Neural progenitor cell (in vitro differentiated cells): ENCODE results near the gene MEGF10. TPM values are rescaled to one million over a fixed set of nuclear protein-coding genes. Genes with fewer than 3 reads are reported as not detected.
A peak's percentile ranks its signal among the peaks of the same experiment; 100 is the strongest.

ENCODE experiments used
- DNase-seq: peaks from one replicate; pipeline ENCODE4 v3.0.0-alpha.2; 2016; ENCODE audit warnings: low spot score
- H2AFZ ChIP-seq: fragments of 200-600 bp; sonication (generic); replicated peaks from 2 replicates; pipeline ENCODE4 v1.6.1; 2016; ENCODE audit warnings: antibody characterized with exemption
- H3F3A ChIP-seq: fragments of 200-600 bp; sonication (generic); 2 replicates; pipeline ENCODE4 v1.6.1; 2016; ENCODE audit warnings: antibody characterized with exemption, low read depth
- H3K27ac ChIP-seq: fragments of 200-600 bp; sonication (generic); 2 replicates; pipeline ENCODE4 v1.5.1; 2016; ENCODE audit warnings: mild to moderate bottlenecking
- H3K27me3 ChIP-seq: fragments of 200-600 bp; sonication (generic); 2 replicates; pipeline ENCODE4 v1.6.1; 2016; ENCODE audit warnings: mild to moderate bottlenecking, moderate library complexity
- H3K36me3 ChIP-seq: fragments of 200-600 bp; sonication (generic); 2 replicates; pipeline ENCODE4 v1.5.1; 2016
- H3K4me1 ChIP-seq: fragments of 200-600 bp; sonication (generic); 2 replicates; pipeline ENCODE4 v1.6.1; 2016; ENCODE audit warnings: mixed run types
- H3K4me2 ChIP-seq: fragments of 200-600 bp; sonication (generic); 2 replicates; pipeline ENCODE4 v1.6.1; 2016
- H3K4me3 ChIP-seq: fragments of 200-600 bp; sonication (generic); 2 replicates; pipeline ENCODE4 v1.5.1; 2016
- H3K79me2 ChIP-seq: fragments of 200-600 bp; sonication (generic); 2 replicates; pipeline ENCODE4 v1.6.1; 2016; ENCODE audit warnings: low read depth
- H3K9ac ChIP-seq: fragments of 200-600 bp; sonication (generic); 2 replicates; pipeline ENCODE4 v1.6.1; 2016
- H3K9me3 ChIP-seq: fragments of 200-600 bp; sonication (generic); 2 replicates; pipeline ENCODE4 v1.5.1; 2016; ENCODE audit warnings: low read depth
- H4K20me1 ChIP-seq: fragments of 200-600 bp; sonication (generic); 2 replicates; pipeline ENCODE4 v1.6.1; 2016; ENCODE audit warnings: low read depth
- H3K27ac Mint-ChIP-seq: 3 replicates; pipeline ENCODE4 v1.8.0; 2021; ENCODE audit warnings: mixed read lengths
- H3K27me3 Mint-ChIP-seq: 2 replicates; pipeline ENCODE4 v1.8.0; 2022; ENCODE audit warnings: low read depth, mild to moderate bottlenecking, inconsistent platforms, moderate library complexity, mixed read lengths; ENCODE audit not compliant: insufficient read depth
- H3K36me3 Mint-ChIP-seq: 3 replicates; pipeline ENCODE4 v1.8.0; 2021; ENCODE audit warnings: mixed read lengths
- H3K4me1 Mint-ChIP-seq: 3 replicates; pipeline ENCODE4 v1.8.0; 2021; ENCODE audit warnings: mixed read lengths
- H3K4me3 Mint-ChIP-seq: 3 replicates; pipeline ENCODE4 v1.8.0; 2021; ENCODE audit warnings: mild to moderate bottlenecking, moderate library complexity, mixed read lengths
- H3K9me3 Mint-ChIP-seq: 3 replicates; pipeline ENCODE4 v1.8.0; 2020; ENCODE audit warnings: mixed read lengths
- CTCF ChIP-seq: fragments of 200-600 bp; sonication (generic); IDR thresholded peaks from 2 replicates; pipeline ENCODE4 v1.5.1; 2017; ENCODE audit warnings: antibody characterized with exemption, mild to moderate bottlenecking
- EZH2 ChIP-seq: fragments of 200-600 bp; sonication (generic); IDR thresholded peaks from 2 replicates; pipeline ENCODE4 v1.6.1; 2017; ENCODE audit warnings: antibody characterized with exemption, mild to moderate bottlenecking, moderate library complexity
- EZH2phosphoT487 ChIP-seq: fragments of 200-600 bp; sonication (generic); IDR thresholded peaks from 2 replicates; pipeline ENCODE4 v1.6.1; 2017; ENCODE audit warnings: antibody characterized with exemption
- total RNA-seq: library from RNA; depleted of rRNA; stranded (reverse); fragments of >200 nt; gene quantifications from 2 replicates; pipeline ENCODE4 v1.2.3, GENCODE V29; 2015; ENCODE audit warnings: low replicate concordance

Gene MEGF10
- total RNA-seq, 1 donor from 2014 or later, result 1.3 TPM

- H4K20me1 ChIP-seq, result no peaks in the 10 kb centered on the region
- H3K27ac ChIP-seq, result no peak overlapping the region
- no peaks in the 10 kb centered on the region for H3K36me3 ChIP-seq
- no peaks in the 10 kb centered on the region for H3K27me3 Mint-ChIP-seq
- no peak overlapping the region for H3K27ac Mint-ChIP-seq
- H3K4me1 Mint-ChIP-seq, result peaks cover 33% of the 10 kb centered on the region
- DNase-seq, result no peak
- no peaks in the 10 kb centered on the region for H3K36me3 Mint-ChIP-seq
- H3F3A ChIP-seq, result no peaks in the 10 kb centered on the region
- peaks cover 8% of the 10 kb centered on the region for H3K4me1 ChIP-seq
- H3K9ac ChIP-seq, result no peak overlapping the region
- no peaks in the 10 kb centered on the region for H3K27me3 ChIP-seq
- no peak overlapping the region for H3K4me3 Mint-ChIP-seq
- H3K4me3 ChIP-seq, result no peak overlapping the region
- no peak overlapping the region for H2AFZ ChIP-seq
- no peak for TF ChIP-seq EZH2phosphoT487
- TF ChIP-seq CTCF, result no peak
- TF ChIP-seq EZH2, result no peak
- no peaks in the 10 kb centered on the region for H3K9me3 ChIP-seq
- no peaks in the 10 kb centered on the region for H3K79me2 ChIP-seq
- H3K4me2 ChIP-seq, result no peak overlapping the region
- no peaks in the 10 kb centered on the region for H3K9me3 Mint-ChIP-seq
Measured at GRCh38 chr5:127322403-127322802, 31.8 kb downstream of the MEGF10 start.

GRCh38 chr5:127324756-127325155 lies 34.2 kb downstream of the MEGF10 start:
- Mint-ChIP-seq H3K4me3 (no peak overlapping the region), H3K4me1 (peaks cover 32% of the 10 kb centered on the region), H3K36me3 (no peaks in the 10 kb centered on the region), H3K9me3 (no peaks in the 10 kb centered on the region), H3K27ac (no peak overlapping the region), H3K27me3 (no peaks in the 10 kb centered on the region)
- Histone ChIP-seq H3K27me3 (no peaks in the 10 kb centered on the region), H3K9me3 (no peaks in the 10 kb centered on the region), H2AFZ (no peak overlapping the region), H3K36me3 (no peaks in the 10 kb centered on the region), H3K4me1 (peaks cover 8% of the 10 kb centered on the region), H3K4me3 (no peak overlapping the region), H3K9ac (no peak overlapping the region), H4K20me1 (no peaks in the 10 kb centered on the region), H3K79me2 (no peaks in the 10 kb centered on the region), H3F3A (no peaks in the 10 kb centered on the region), H3K27ac (no peak overlapping the region), H3K4me2 (no peak overlapping the region)
- TF ChIP-seq CTCF (no peak), EZH2 (no peak), EZH2phosphoT487 (no peak)
- no peak for DNase-seq

GRCh38 chr5:127326431-127326830 lies 35.8 kb downstream of the MEGF10 start:
- no peak overlapping the region for H3K9ac ChIP-seq
- no peak overlapping the region for H3K4me3 Mint-ChIP-seq
- peaks cover 15% of the 10 kb centered on the region for H3K4me1 Mint-ChIP-seq
- no peaks in the 10 kb centered on the region for H3F3A ChIP-seq
- H3K9me3 ChIP-seq, result no peaks in the 10 kb centered on the region
- no peak for TF ChIP-seq EZH2
- no peak for TF ChIP-seq EZH2phosphoT487
- peak; percentile 20 for TF ChIP-seq CTCF
- no peaks in the 10 kb centered on the region for H3K79me2 ChIP-seq
- no peaks in the 10 kb centered on the region for H3K4me1 ChIP-seq
- H3K27me3 ChIP-seq, result no peaks in the 10 kb centered on the region
- H3K36me3 Mint-ChIP-seq, result no peaks in the 10 kb centered on the region
- H2AFZ ChIP-seq, result no peak overlapping the region
- H3K27ac ChIP-seq, result no peak overlapping the region
- H3K27me3 Mint-ChIP-seq, result no peaks in the 10 kb centered on the region
- DNase-seq, result no peak
- no peaks in the 10 kb centered on the region for H4K20me1 ChIP-seq
- no peak overlapping the region for H3K27ac Mint-ChIP-seq
- no peak overlapping the region for H3K4me3 ChIP-seq
- no peaks in the 10 kb centered on the region for H3K36me3 ChIP-seq
- H3K9me3 Mint-ChIP-seq, result no peaks in the 10 kb centered on the region
- H3K4me2 ChIP-seq, result no peak overlapping the region
